NCI-H524 (cell line): ENCODE measurements around the gene WDFY3.

ENCODE experiments used
- DNase-seq, 2 experiments: peaks; one replicate each; lab custom pipeline; 2025; lab: John Stamatoyannopoulos, UW

The WDFY3 gene

GRCh38 chr4:84796394-84796793 is 170.1 kb downstream of the WDFY3 start:
- no peak for DNase-seq

GRCh38 chr4:84792366-84793301 is 173.9 kb downstream of the WDFY3 start:
- DNase-seq: peak in 1 of 2 experiments; percentile 9

GRCh38 chr4:84790769-84791565 is 175.5 kb downstream of the WDFY3 start:
- DNase-seq: no peak

GRCh38 chr4:84786478-84786877 is 180.0 kb downstream of the WDFY3 start:
- DNase-seq: no peak

GRCh38 chr4:84782517-84782916 is 184.0 kb downstream of the WDFY3 start:
- no peak for DNase-seq

- DNase-seq: no peak
Observed at GRCh38 chr4:84780719-84781118, 185.8 kb downstream of the WDFY3 start.

- no peak for DNase-seq
Observed at GRCh38 chr4:84778041-84778440, 188.4 kb downstream of the WDFY3 start.

- no peak for DNase-seq
Observed at GRCh38 chr4:84767168-84767567, 199.3 kb downstream of the WDFY3 start.

GRCh38 chr4:84753321-84753972 is 213.0 kb downstream of the WDFY3 start:
- no peak for DNase-seq

GRCh38 chr4:84751707-84752106 is 214.8 kb downstream of the WDFY3 start:
- DNase-seq: peak; percentile 14 to 38

GRCh38 chr4:84750960-84751283 is 215.6 kb downstream of the WDFY3 start:
- DNase-seq: no peak

GRCh38 chr4:84750260-84750959 is 216.1 kb downstream of the WDFY3 start:
- peak in 1 of 2 experiments; percentile 29 for DNase-seq

GRCh38 chr4:84740057-84740456 is 226.4 kb downstream of the WDFY3 start:
- DNase-seq: no peak

- DNase-seq: no peak
Observed at GRCh38 chr4:84738622-84739021, 227.9 kb downstream of the WDFY3 start.

- no peak for DNase-seq
Observed at GRCh38 chr4:84737656-84738055, 228.8 kb downstream of the WDFY3 start.

- DNase-seq: no peak
Observed at GRCh38 chr4:84734037-84734436, 232.5 kb downstream of the WDFY3 start.

- no peak for DNase-seq
Observed at GRCh38 chr4:84733343-84734033, 233.0 kb downstream of the WDFY3 start.

GRCh38 chr4:84730375-84730774 is 236.1 kb downstream of the WDFY3 start:
- DNase-seq: no peak

GRCh38 chr4:84727491-84727890 is 239.0 kb downstream of the WDFY3 start:
- no peak for DNase-seq

- no peak for DNase-seq
Observed at GRCh38 chr4:84726356-84726755, 240.1 kb downstream of the WDFY3 start.

- no peak for DNase-seq
Observed at GRCh38 chr4:84722720-84723119, 243.8 kb downstream of the WDFY3 start.
